Measurements from ENCODE around the gene UST.
A peak's percentile ranks its signal among the peaks of the same experiment; 100 is the strongest.

The UST gene

GRCh38 chr6:148746363-148747144 lies at the start of gene UST:
Gene UST, plus strand, starts transcription at chr6:148747030. Its CDS starts 401 bp downstream, at chr6:148747431.
- Histone ChIP-seq H3K9ac (ENCODE audit: low read length) (peak within 1 kb of the TSS; percentile 32; the same call in 1 of the 2 replicates), H3K27ac (ENCODE audit: low read depth, low read length) (no peak within 1 kb of the TSS), H2AFZ (ENCODE audit: low read depth, low read length, severe bottlenecking) (peak within 1 kb of the TSS; percentile 86), H4K20me1 (ENCODE audit: low read depth, low read length) (no peaks in the 10 kb centered on the region), H3K27me3 (ENCODE audit: low read length) (no peaks in the 10 kb centered on the region), H3K9me2 (replicated peaks; ENCODE audit: insufficient read depth, low read length) (no peaks in the 10 kb centered on the region), H3K4me2 (ENCODE audit: low read depth, low read length, poor library complexity, severe bottlenecking) (peak within 1 kb of the TSS; percentile 63), H3K4me3 (ENCODE audit: insufficient read depth, low read length, poor library complexity, severe bottlenecking) (peak within 1 kb of the TSS; percentile 57), H3K36me3 (ENCODE audit: low read length) (no peaks in the 10 kb centered on the region), H3K9me3 (ENCODE audit: insufficient read depth, low read length) (no peaks in the 10 kb centered on the region), H3K79me2 (ENCODE audit: insufficient read depth, low read length) (no peaks in the 10 kb centered on the region), H3F3A (ENCODE audit: insufficient read depth) (no peaks in the 10 kb centered on the region)
- no peak for TF ChIP-seq EZH2phosphoT487 (conservative IDR thresholded peaks at IDR 0.05; ENCODE audit: low read length)
- TF ChIP-seq CTCF (IDR thresholded peaks at IDR 0.05; ENCODE audit: insufficient read depth, low read length, poor library complexity, severe bottlenecking): peak; percentile 48

- TF ChIP-seq EZH2phosphoT487 (conservative IDR thresholded peaks at IDR 0.05; ENCODE audit: low read length) (no peak), CTCF (IDR thresholded peaks at IDR 0.05; ENCODE audit: insufficient read depth, low read length, poor library complexity, severe bottlenecking) (no peak)
- no peak overlapping the region for H3K4me3 ChIP-seq (ENCODE audit: insufficient read depth, low read length, poor library complexity, severe bottlenecking)
Measured at GRCh38 chr6:148697895-148698440, 48.9 kb upstream of the UST start.

GRCh38 chr6:148698671-148699180 lies 48.1 kb upstream of the UST start:
- Histone ChIP-seq H3K9ac (ENCODE audit: low read length) (no peak overlapping the region), H3K27me3 (ENCODE audit: low read length) (no peaks in the 10 kb centered on the region), H2AFZ (ENCODE audit: low read depth, low read length, severe bottlenecking) (no peak overlapping the region), H3K4me2 (ENCODE audit: low read depth, low read length, poor library complexity, severe bottlenecking) (no peak overlapping the region), H4K20me1 (ENCODE audit: low read depth, low read length) (no peaks in the 10 kb centered on the region), H3K27ac (ENCODE audit: low read depth, low read length) (no peak overlapping the region), H3K9me2 (replicated peaks; ENCODE audit: insufficient read depth, low read length) (no peaks in the 10 kb centered on the region), H3F3A (ENCODE audit: insufficient read depth) (no peaks in the 10 kb centered on the region), H3K9me3 (ENCODE audit: insufficient read depth, low read length) (no peaks in the 10 kb centered on the region), H3K79me2 (ENCODE audit: insufficient read depth, low read length) (no peaks in the 10 kb centered on the region), H3K4me3 (ENCODE audit: insufficient read depth, low read length, poor library complexity, severe bottlenecking) (no peak overlapping the region), H3K36me3 (ENCODE audit: low read length) (no peaks in the 10 kb centered on the region)
- no peak for TF ChIP-seq EZH2phosphoT487 (conservative IDR thresholded peaks at IDR 0.05; ENCODE audit: low read length)
- TF ChIP-seq CTCF (IDR thresholded peaks at IDR 0.05; ENCODE audit: insufficient read depth, low read length, poor library complexity, severe bottlenecking): no peak

More at GRCh38 chr6:148697895-148698440, 48.9 kb upstream of the UST start:
- Histone ChIP-seq H3F3A (ENCODE audit: insufficient read depth) (no peaks in the 10 kb centered on the region), H3K79me2 (ENCODE audit: insufficient read depth, low read length) (no peaks in the 10 kb centered on the region), H3K36me3 (ENCODE audit: low read length) (no peaks in the 10 kb centered on the region), H3K27me3 (ENCODE audit: low read length) (no peaks in the 10 kb centered on the region), H3K9me2 (replicated peaks; ENCODE audit: insufficient read depth, low read length) (no peaks in the 10 kb centered on the region), H3K4me2 (ENCODE audit: low read depth, low read length, poor library complexity, severe bottlenecking) (no peak overlapping the region), H3K27ac (ENCODE audit: low read depth, low read length) (no peak overlapping the region), H4K20me1 (ENCODE audit: low read depth, low read length) (no peaks in the 10 kb centered on the region), H2AFZ (ENCODE audit: low read depth, low read length, severe bottlenecking) (no peak overlapping the region), H3K9me3 (ENCODE audit: insufficient read depth, low read length) (no peaks in the 10 kb centered on the region), H3K9ac (ENCODE audit: low read length) (no peak overlapping the region)

Measured in SU-DHL-6 (cell line).